ENCODE measurements around the gene SLC16A12. TPM values are rescaled to one million over a fixed set of nuclear protein-coding genes. Genes with fewer than 3 reads are reported as not detected.
"Not testable (repeated sequence)": the region's sequence is repeated elsewhere in the genome, so short reads cannot be mapped to it uniquely, and the experiment has no call there.

The SLC16A12 gene
- total RNA-seq, 2 experiments from 2014 or later: not detected

GRCh38 chr10:89549510-89549909 lies 14.1 kb upstream of the SLC16A12 start:
- ChIA-PET CTCF (no interaction called here), POLR2A (no interaction called here)

- CTCF ChIA-PET: interaction anchor here (0.5 kb wide), 1 partner anchor 20 kb away, joined by 5 read pairs; no protein-coding TSS in a partner anchor
- POLR2A ChIA-PET: no interaction called here
These were observed 13.3 kb upstream of the SLC16A12 start for GRCh38 chr10:89548673-89549072.

GRCh38 chr10:89547853-89548513 lies 12.6 kb upstream of the SLC16A12 start:
- CTCF ChIA-PET: no interaction called here
- POLR2A ChIA-PET: no interaction called here

GRCh38 chr10:89546651-89547050 lies 11.3 kb upstream of the SLC16A12 start:
- CTCF ChIA-PET, POLR2A ChIA-PET: not testable (repeated sequence)

GRCh38 chr10:89543841-89544240 lies 8.4 kb upstream of the SLC16A12 start:
- CTCF ChIA-PET: interaction anchor here (0.7 kb wide), 1 partner anchor 744 kb away, joined by 3 read pairs; no protein-coding TSS in a partner anchor
- POLR2A ChIA-PET: no interaction called here

- CTCF ChIA-PET: interaction anchor here (0.7 kb wide), 1 partner anchor 114 kb away, joined by 3 read pairs; no protein-coding TSS in a partner anchor
- POLR2A ChIA-PET: no interaction called here
These were observed 5.1 kb upstream of the SLC16A12 start for GRCh38 chr10:89540420-89540949.

- ChIA-PET CTCF (no interaction called here), POLR2A (no interaction called here)
These were observed 2.0 kb upstream of the SLC16A12 start for GRCh38 chr10:89537364-89537763.

GRCh38 chr10:89536013-89536354 lies 590 bp upstream of the SLC16A12 start:
- ChIA-PET POLR2A (no interaction called here), CTCF (no interaction called here)

- CTCF ChIA-PET: no interaction called here
- POLR2A ChIA-PET: no interaction called here
These were observed 598 bp downstream of the SLC16A12 start for GRCh38 chr10:89534826-89535166.

GRCh38 chr10:89532476-89532875 lies 2.9 kb downstream of the SLC16A12 start:
- CTCF ChIA-PET: no interaction called here
- POLR2A ChIA-PET: no interaction called here

GRCh38 chr10:89531359-89531758 lies 4.0 kb downstream of the SLC16A12 start:
- CTCF ChIA-PET: no interaction called here

GRCh38 chr10:89529711-89530110 lies 5.7 kb downstream of the SLC16A12 start:
- POLR2A ChIA-PET, CTCF ChIA-PET: not testable (repeated sequence)

More at GRCh38 chr10:89531359-89531758, 4.0 kb downstream of the SLC16A12 start:
- POLR2A ChIA-PET: interaction anchor here (0.7 kb wide), 1 partner anchor 46 kb away, joined by 3 read pairs; no protein-coding TSS in a partner anchor

- POLR2A ChIA-PET: no interaction called here
- CTCF ChIA-PET: no interaction called here
These were observed 9.0 kb downstream of the SLC16A12 start for GRCh38 chr10:89526358-89526757.

- ChIA-PET CTCF (interaction anchor here (0.6 kb wide), 2 partner anchors 188 to 312 kb away, joined by 5 read pairs; no protein-coding TSS in a partner anchor), POLR2A (no interaction called here)
These were observed 9.8 kb downstream of the SLC16A12 start for GRCh38 chr10:89525556-89525955.

GRCh38 chr10:89524279-89524678 lies 11.1 kb downstream of the SLC16A12 start:
- POLR2A ChIA-PET: no interaction called here
- CTCF ChIA-PET: interaction anchor here (0.7 kb wide), 1 partner anchor 292 kb away, joined by 9 read pairs; no protein-coding TSS in a partner anchor

GRCh38 chr10:89523274-89523673 lies 12.1 kb downstream of the SLC16A12 start:
- CTCF ChIA-PET: no interaction called here
- POLR2A ChIA-PET: no interaction called here

GRCh38 chr10:89522463-89522862 lies 12.9 kb downstream of the SLC16A12 start:
- CTCF ChIA-PET: no interaction called here

GRCh38 chr10:89521368-89521767 lies 14.0 kb downstream of the SLC16A12 start:
- CTCF ChIA-PET: interaction anchor here (0.8 to 1.1 kb wide), 2 partner anchors 95 to 172 kb away, joined by 3 read pairs; no protein-coding TSS in a partner anchor
- POLR2A ChIA-PET: no interaction called here

More at GRCh38 chr10:89522463-89522862, 12.9 kb downstream of the SLC16A12 start:
- POLR2A ChIA-PET: no interaction called here

GRCh38 chr10:89520706-89521105 lies 14.7 kb downstream of the SLC16A12 start:
- CTCF ChIA-PET: interaction anchor here (0.8 to 1.1 kb wide), 2 partner anchors 95 to 172 kb away, joined by 3 read pairs; no protein-coding TSS in a partner anchor

GRCh38 chr10:89518876-89519842 lies 16.2 kb downstream of the SLC16A12 start:
- ChIA-PET POLR2A (no interaction called here), CTCF (no interaction called here)

More at GRCh38 chr10:89520706-89521105, 14.7 kb downstream of the SLC16A12 start:
- POLR2A ChIA-PET: no interaction called here

Data from activated CD8-positive, alpha-beta memory T cell treated with anti-CD3 and anti-CD28 coated beads for 36 hours (primary cell).